ENCODE measurements around the gene EPHA8.

The EPHA8 gene

GRCh38 chr1:22584970-22585369, 21.7 kb downstream of the EPHA8 start:
- Histone ChIP-seq H3K27me3 (ENCODE audit: insufficient read depth, low read length) (no peaks in the 10 kb centered on the region), H3K27ac (ENCODE audit: low read length) (no peak overlapping the region), H3K9me3 (ENCODE audit: insufficient read depth, low read depth, low read length) (no peaks in the 10 kb centered on the region), H3K4me1 (ENCODE audit: insufficient read depth, low read length) (no peaks in the 10 kb centered on the region), H3K9ac (ENCODE audit: low read depth, low read length) (no peak overlapping the region), H3K36me3 (ENCODE audit: insufficient read depth, low read depth, low read length) (no peaks in the 10 kb centered on the region), H3K4me3 (ENCODE audit: low read length) (no peak overlapping the region)

GRCh38 chr1:22585471-22585870, 22.2 kb downstream of the EPHA8 start:
- Histone ChIP-seq H3K27ac (ENCODE audit: low read length) (no peak overlapping the region), H3K9ac (ENCODE audit: low read depth, low read length) (no peak overlapping the region)

GRCh38 chr1:22586356-22587130, 23.3 kb downstream of the EPHA8 start:
- no peak overlapping the region for H3K27ac ChIP-seq (ENCODE audit: low read length)
- H3K27me3 ChIP-seq (ENCODE audit: insufficient read depth, low read length): no peaks in the 10 kb centered on the region
- no peaks in the 10 kb centered on the region for H3K4me1 ChIP-seq (ENCODE audit: insufficient read depth, low read length)
- no peak overlapping the region for H3K9ac ChIP-seq (ENCODE audit: low read depth, low read length)
- H3K36me3 ChIP-seq (ENCODE audit: insufficient read depth, low read depth, low read length): no peaks in the 10 kb centered on the region
- H3K9me3 ChIP-seq (ENCODE audit: insufficient read depth, low read depth, low read length): no peaks in the 10 kb centered on the region
- no peak overlapping the region for H3K4me3 ChIP-seq (ENCODE audit: low read length)

More at GRCh38 chr1:22585471-22585870, 22.2 kb downstream of the EPHA8 start:
- Histone ChIP-seq H3K36me3 (ENCODE audit: insufficient read depth, low read depth, low read length) (no peaks in the 10 kb centered on the region), H3K9me3 (ENCODE audit: insufficient read depth, low read depth, low read length) (no peaks in the 10 kb centered on the region), H3K4me3 (ENCODE audit: low read length) (no peak overlapping the region), H3K27me3 (ENCODE audit: insufficient read depth, low read length) (no peaks in the 10 kb centered on the region), H3K4me1 (ENCODE audit: insufficient read depth, low read length) (no peaks in the 10 kb centered on the region)

- no peaks in the 10 kb centered on the region for H3K36me3 ChIP-seq (ENCODE audit: insufficient read depth, low read depth, low read length)
- H3K9me3 ChIP-seq (ENCODE audit: insufficient read depth, low read depth, low read length): no peaks in the 10 kb centered on the region
- H3K4me3 ChIP-seq (ENCODE audit: low read length): no peak overlapping the region
- no peaks in the 10 kb centered on the region for H3K4me1 ChIP-seq (ENCODE audit: insufficient read depth, low read length)
- H3K27me3 ChIP-seq (ENCODE audit: insufficient read depth, low read length): no peaks in the 10 kb centered on the region
- no peak overlapping the region for H3K27ac ChIP-seq (ENCODE audit: low read length)
- H3K9ac ChIP-seq (ENCODE audit: low read depth, low read length): no peak overlapping the region
Observed at GRCh38 chr1:22587247-22587646, 24.0 kb downstream of the EPHA8 start.

GRCh38 chr1:22588899-22589422, 25.7 kb downstream of the EPHA8 start:
- Histone ChIP-seq H3K36me3 (ENCODE audit: insufficient read depth, low read depth, low read length) (no peaks in the 10 kb centered on the region), H3K4me1 (ENCODE audit: insufficient read depth, low read length) (no peaks in the 10 kb centered on the region), H3K27me3 (ENCODE audit: insufficient read depth, low read length) (no peaks in the 10 kb centered on the region), H3K9ac (ENCODE audit: low read depth, low read length) (no peak overlapping the region), H3K4me3 (ENCODE audit: low read length) (no peak overlapping the region), H3K9me3 (ENCODE audit: insufficient read depth, low read depth, low read length) (no peaks in the 10 kb centered on the region), H3K27ac (ENCODE audit: low read length) (no peak overlapping the region)

GRCh38 chr1:22591576-22591975, 28.3 kb downstream of the EPHA8 start:
- Histone ChIP-seq H3K9me3 (ENCODE audit: insufficient read depth, low read depth, low read length) (no peaks in the 10 kb centered on the region), H3K36me3 (ENCODE audit: insufficient read depth, low read depth, low read length) (no peaks in the 10 kb centered on the region), H3K27ac (ENCODE audit: low read length) (no peak overlapping the region), H3K4me3 (ENCODE audit: low read length) (no peak overlapping the region), H3K9ac (ENCODE audit: low read depth, low read length) (no peak overlapping the region), H3K27me3 (ENCODE audit: insufficient read depth, low read length) (no peaks in the 10 kb centered on the region), H3K4me1 (ENCODE audit: insufficient read depth, low read length) (no peaks in the 10 kb centered on the region)

- Histone ChIP-seq H3K9me3 (ENCODE audit: insufficient read depth, low read depth, low read length) (no peaks in the 10 kb centered on the region), H3K27ac (ENCODE audit: low read length) (no peak overlapping the region), H3K4me1 (ENCODE audit: insufficient read depth, low read length) (no peaks in the 10 kb centered on the region), H3K9ac (ENCODE audit: low read depth, low read length) (no peak overlapping the region), H3K4me3 (ENCODE audit: low read length) (no peak overlapping the region), H3K36me3 (ENCODE audit: insufficient read depth, low read depth, low read length) (no peaks in the 10 kb centered on the region), H3K27me3 (ENCODE audit: insufficient read depth, low read length) (no peaks in the 10 kb centered on the region)
Observed at GRCh38 chr1:22592051-22592450, 28.8 kb downstream of the EPHA8 start.

- Histone ChIP-seq H3K9ac (ENCODE audit: low read depth, low read length) (no peak overlapping the region), H3K27ac (ENCODE audit: low read length) (no peak overlapping the region), H3K36me3 (ENCODE audit: insufficient read depth, low read depth, low read length) (no peaks in the 10 kb centered on the region), H3K4me3 (ENCODE audit: low read length) (peak overlapping the region; percentile 53; the same call in 1 of the 2 replicates), H3K27me3 (ENCODE audit: insufficient read depth, low read length) (no peaks in the 10 kb centered on the region), H3K4me1 (ENCODE audit: insufficient read depth, low read length) (no peaks in the 10 kb centered on the region), H3K9me3 (ENCODE audit: insufficient read depth, low read depth, low read length) (no peaks in the 10 kb centered on the region)
Observed at GRCh38 chr1:22592919-22593790, 29.9 kb downstream of the EPHA8 start.

- Histone ChIP-seq H3K27me3 (ENCODE audit: insufficient read depth, low read length) (no peaks in the 10 kb centered on the region), H3K36me3 (ENCODE audit: insufficient read depth, low read depth, low read length) (no peaks in the 10 kb centered on the region), H3K27ac (ENCODE audit: low read length) (no peak overlapping the region), H3K9ac (ENCODE audit: low read depth, low read length) (no peak overlapping the region), H3K4me3 (ENCODE audit: low read length) (no peak overlapping the region), H3K4me1 (ENCODE audit: insufficient read depth, low read length) (no peaks in the 10 kb centered on the region), H3K9me3 (ENCODE audit: insufficient read depth, low read depth, low read length) (no peaks in the 10 kb centered on the region)
Observed at GRCh38 chr1:22594396-22594795, 31.1 kb downstream of the EPHA8 start.

GRCh38 chr1:22595108-22595507, 31.8 kb downstream of the EPHA8 start:
- H3K9me3 ChIP-seq (ENCODE audit: insufficient read depth, low read depth, low read length): no peaks in the 10 kb centered on the region
- H3K36me3 ChIP-seq (ENCODE audit: insufficient read depth, low read depth, low read length): no peaks in the 10 kb centered on the region
- no peak overlapping the region for H3K27ac ChIP-seq (ENCODE audit: low read length)
- H3K27me3 ChIP-seq (ENCODE audit: insufficient read depth, low read length): no peaks in the 10 kb centered on the region
- no peak overlapping the region for H3K4me3 ChIP-seq (ENCODE audit: low read length)
- no peak overlapping the region for H3K9ac ChIP-seq (ENCODE audit: low read depth, low read length)
- H3K4me1 ChIP-seq (ENCODE audit: insufficient read depth, low read length): no peaks in the 10 kb centered on the region

GRCh38 chr1:22597301-22597965, 34.1 kb downstream of the EPHA8 start:
- Histone ChIP-seq H3K4me1 (ENCODE audit: insufficient read depth, low read length) (no peaks in the 10 kb centered on the region), H3K9ac (ENCODE audit: low read depth, low read length) (no peak overlapping the region), H3K36me3 (ENCODE audit: insufficient read depth, low read depth, low read length) (no peaks in the 10 kb centered on the region), H3K4me3 (ENCODE audit: low read length) (no peak overlapping the region), H3K27ac (ENCODE audit: low read length) (no peak overlapping the region), H3K27me3 (ENCODE audit: insufficient read depth, low read length) (no peaks in the 10 kb centered on the region), H3K9me3 (ENCODE audit: insufficient read depth, low read depth, low read length) (no peaks in the 10 kb centered on the region)

Data from iPS-20b (cell line).